Neural cell (in vitro differentiated cells): ENCODE results near the gene PPIE. TPM values are rescaled to one million over a fixed set of nuclear protein-coding genes. Genes with fewer than 3 reads are reported as not detected.

Experiments used
- H2AFZ ChIP-seq: fragments of 200-600, 300-800 bp; sonication (generic), shearing (Covaris generic); 2 replicates; pipeline ENCODE4 v1.6.0; 2014; ENCODE audit warnings: low read depth, mild to moderate bottlenecking, antibody characterized with exemption, low read length, moderate library complexity
- H3F3A ChIP-seq: fragments of 200-600 bp; shearing (Covaris generic); 2 replicates; pipeline ENCODE4 v1.6.1; 2016; ENCODE audit warnings: mild to moderate bottlenecking, moderate library complexity, mixed read lengths, antibody characterized with exemption, low read length; ENCODE audit not compliant: insufficient read depth, poor library complexity, severe bottlenecking
- H3K27ac ChIP-seq: fragments of 200-600, 300-800 bp; sonication (generic), shearing (Covaris generic); 2 replicates; pipeline ENCODE4 v1.5.1; 2014; ENCODE audit warnings: mild to moderate bottlenecking, low read length, moderate library complexity
- H3K27me3 ChIP-seq: fragments of 300-800, 200-600 bp; sonication (generic), shearing (Covaris generic); 2 replicates; pipeline ENCODE4 v1.6.0; 2014; ENCODE audit warnings: mild to moderate bottlenecking, low read depth, low read length, moderate library complexity; ENCODE audit not compliant: insufficient read depth
- H3K36me3 ChIP-seq: fragments of 300-800, 200-600 bp; sonication (generic), shearing (Covaris generic); 2 replicates; pipeline ENCODE4 v1.5.1; 2014; ENCODE audit warnings: mild to moderate bottlenecking, antibody characterized with exemption, low read length, moderate library complexity; ENCODE audit not compliant: insufficient read depth
- H3K4me2 ChIP-seq: fragments of 300-800, 200-600 bp; sonication (generic), shearing (Covaris generic); 2 replicates; pipeline ENCODE4 v1.6.0; 2014; ENCODE audit warnings: mild to moderate bottlenecking, low read length
- H3K4me3 ChIP-seq: fragments of 300-800, 200-600 bp; sonication (generic), shearing (Covaris generic); 2 replicates; pipeline ENCODE4 v1.5.1; 2014; ENCODE audit warnings: mild to moderate bottlenecking, low read length, moderate library complexity
- H3K79me2 ChIP-seq: fragments of 200-600 bp; shearing (Covaris generic); replicated peaks from 2 replicates; pipeline ENCODE4 v1.6.0; 2014; ENCODE audit warnings: mild to moderate bottlenecking, low read length, moderate library complexity; ENCODE audit not compliant: insufficient read depth
- H3K9ac ChIP-seq: fragments of 300-800, 200-600 bp; sonication (generic), shearing (Covaris generic); 2 replicates; pipeline ENCODE4 v1.6.1; 2016; ENCODE audit warnings: mild to moderate bottlenecking, low read length, mixed read lengths
- H3K9me2 ChIP-seq: fragments of 200-600 bp; shearing (Covaris generic); 2 replicates; pipeline ENCODE4 v1.6.1; 2016; ENCODE audit warnings: mild to moderate bottlenecking, low read length, mixed read lengths; ENCODE audit not compliant: insufficient read depth
- H3K9me3 ChIP-seq: fragments of 200-600, 300-800 bp; sonication (generic), shearing (Covaris generic); 2 replicates; pipeline ENCODE4 v1.6.1; 2016; ENCODE audit warnings: mild to moderate bottlenecking, mixed run types, low read length, moderate library complexity, mixed read lengths
- H4K20me1 ChIP-seq: fragments of 200-600 bp; shearing (Covaris generic); 2 replicates; pipeline ENCODE4 v1.6.1; 2016; ENCODE audit warnings: mild to moderate bottlenecking, mixed run types; ENCODE audit not compliant: insufficient read depth
- EP300 ChIP-seq: fragments of 450-650 bp; conservative IDR thresholded peaks from 2 replicates; pipeline ENCODE4 v1.6.1; 2014; ENCODE audit warnings: antibody characterized with exemption, mild to moderate bottlenecking, moderate library complexity; ENCODE audit not compliant: poor library complexity, severe bottlenecking
- EZH2 ChIP-seq: fragments of 200-600, 300-800 bp; shearing (Covaris generic), sonication (generic); IDR thresholded peaks from 2 replicates; pipeline ENCODE4 v1.6.1; 2014; ENCODE audit warnings: antibody characterized with exemption, low read length, borderline replicate concordance, mild to moderate bottlenecking; ENCODE audit not compliant: insufficient read depth, poor library complexity, severe bottlenecking
- MXI1 ChIP-seq: fragments of 450-650 bp; conservative IDR thresholded peaks from 2 replicates; pipeline ENCODE4 v1.6.1; 2014; ENCODE audit warnings: antibody characterized with exemption, mild to moderate bottlenecking; ENCODE audit not compliant: poor library complexity, severe bottlenecking
- POLR2AphosphoS5 ChIP-seq: IDR thresholded peaks from 2 replicates; pipeline ENCODE4 v1.6.1; 2012
- RAD21 ChIP-seq: fragments of 450-650 bp; conservative IDR thresholded peaks from 2 replicates; pipeline ENCODE4 v1.6.1; 2014; ENCODE audit warnings: antibody characterized with exemption, mild to moderate bottlenecking, moderate library complexity
- SMC3 ChIP-seq: fragments of 450-650 bp; conservative IDR thresholded peaks from 2 replicates; pipeline ENCODE4 v1.6.1; 2014; ENCODE audit warnings: antibody characterized with exemption, mild to moderate bottlenecking, moderate library complexity; ENCODE audit not compliant: poor library complexity
- TAF1 ChIP-seq: IDR thresholded peaks from 2 replicates; pipeline ENCODE4 v1.6.1; 2012; ENCODE audit warnings: low read depth
- polyA plus RNA-seq: library from polyadenylated mRNA; depleted of rRNA; stranded (reverse); fragments of >200 nt; gene quantifications from 2 replicates; pipeline ENCODE4 v1.2.3, GENCODE V29; 2014
- TF ChIP-seq, protein P1 (sequence below): fragments of 450-650 bp; IDR thresholded peaks from 2 replicates; pipeline ENCODE4 v1.5.1; 2014; ENCODE audit warnings: antibody characterized with exemption, mild to moderate bottlenecking, moderate library complexity; ENCODE audit not compliant: poor library complexity, severe bottlenecking
- TF ChIP-seq, protein P2 (sequence below): IDR thresholded peaks from 2 replicates; pipeline ENCODE4 v1.6.1; 2012; ENCODE audit warnings: borderline replicate concordance

The PPIE gene
- polyA plus RNA-seq, 1 donor from 2014 or later, result 55.9 TPM

DNA sequence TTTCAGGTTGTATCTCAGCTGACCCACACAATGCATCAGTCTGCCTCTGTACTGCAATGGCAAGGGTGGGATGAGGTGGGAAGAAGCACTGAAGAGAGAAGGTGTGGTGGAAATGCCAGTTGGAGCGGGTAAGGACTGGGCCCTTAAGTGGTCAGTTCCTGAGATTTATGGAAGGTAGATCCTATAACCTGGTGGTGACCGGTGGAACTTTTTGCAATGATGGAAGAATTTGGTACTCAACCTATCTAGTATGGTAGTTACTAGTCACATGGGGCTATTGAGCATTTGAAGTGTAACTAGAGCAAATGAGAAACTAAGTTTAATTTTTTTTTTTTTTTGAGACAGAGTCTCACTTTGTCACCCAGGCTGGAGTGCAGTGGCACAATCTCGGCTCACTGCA, 39.3 kb upstream of the PPIE start:
- Histone ChIP-seq H4K20me1 (no peaks in the 10 kb centered on the region), H3K9ac (no peak overlapping the region), H3K9me3 (peaks cover 3% of the 10 kb centered on the region), H2AFZ (no peak overlapping the region), H3K9me2 (no peaks in the 10 kb centered on the region), H3K27me3 (peaks cover 26% of the 10 kb centered on the region), H3K79me2 (no peaks in the 10 kb centered on the region), H3K27ac (no peak overlapping the region), H3K4me2 (no peak overlapping the region), H3K4me3 (no peak overlapping the region), H3K36me3 (no peaks in the 10 kb centered on the region), H3F3A (no peaks in the 10 kb centered on the region)
- TF ChIP-seq, protein P1, sequence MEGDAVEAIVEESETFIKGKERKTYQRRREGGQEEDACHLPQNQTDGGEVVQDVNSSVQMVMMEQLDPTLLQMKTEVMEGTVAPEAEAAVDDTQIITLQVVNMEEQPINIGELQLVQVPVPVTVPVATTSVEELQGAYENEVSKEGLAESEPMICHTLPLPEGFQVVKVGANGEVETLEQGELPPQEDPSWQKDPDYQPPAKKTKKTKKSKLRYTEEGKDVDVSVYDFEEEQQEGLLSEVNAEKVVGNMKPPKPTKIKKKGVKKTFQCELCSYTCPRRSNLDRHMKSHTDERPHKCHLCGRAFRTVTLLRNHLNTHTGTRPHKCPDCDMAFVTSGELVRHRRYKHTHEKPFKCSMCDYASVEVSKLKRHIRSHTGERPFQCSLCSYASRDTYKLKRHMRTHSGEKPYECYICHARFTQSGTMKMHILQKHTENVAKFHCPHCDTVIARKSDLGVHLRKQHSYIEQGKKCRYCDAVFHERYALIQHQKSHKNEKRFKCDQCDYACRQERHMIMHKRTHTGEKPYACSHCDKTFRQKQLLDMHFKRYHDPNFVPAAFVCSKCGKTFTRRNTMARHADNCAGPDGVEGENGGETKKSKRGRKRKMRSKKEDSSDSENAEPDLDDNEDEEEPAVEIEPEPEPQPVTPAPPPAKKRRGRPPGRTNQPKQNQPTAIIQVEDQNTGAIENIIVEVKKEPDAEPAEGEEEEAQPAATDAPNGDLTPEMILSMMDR, result no peak
- TF ChIP-seq POLR2AphosphoS5 (no peak), TAF1 (no peak), EZH2 (no peak), RAD21 (no peak), SMC3 (no peak), MXI1 (no peak), EP300 (no peak)
- TF ChIP-seq, protein P2, sequence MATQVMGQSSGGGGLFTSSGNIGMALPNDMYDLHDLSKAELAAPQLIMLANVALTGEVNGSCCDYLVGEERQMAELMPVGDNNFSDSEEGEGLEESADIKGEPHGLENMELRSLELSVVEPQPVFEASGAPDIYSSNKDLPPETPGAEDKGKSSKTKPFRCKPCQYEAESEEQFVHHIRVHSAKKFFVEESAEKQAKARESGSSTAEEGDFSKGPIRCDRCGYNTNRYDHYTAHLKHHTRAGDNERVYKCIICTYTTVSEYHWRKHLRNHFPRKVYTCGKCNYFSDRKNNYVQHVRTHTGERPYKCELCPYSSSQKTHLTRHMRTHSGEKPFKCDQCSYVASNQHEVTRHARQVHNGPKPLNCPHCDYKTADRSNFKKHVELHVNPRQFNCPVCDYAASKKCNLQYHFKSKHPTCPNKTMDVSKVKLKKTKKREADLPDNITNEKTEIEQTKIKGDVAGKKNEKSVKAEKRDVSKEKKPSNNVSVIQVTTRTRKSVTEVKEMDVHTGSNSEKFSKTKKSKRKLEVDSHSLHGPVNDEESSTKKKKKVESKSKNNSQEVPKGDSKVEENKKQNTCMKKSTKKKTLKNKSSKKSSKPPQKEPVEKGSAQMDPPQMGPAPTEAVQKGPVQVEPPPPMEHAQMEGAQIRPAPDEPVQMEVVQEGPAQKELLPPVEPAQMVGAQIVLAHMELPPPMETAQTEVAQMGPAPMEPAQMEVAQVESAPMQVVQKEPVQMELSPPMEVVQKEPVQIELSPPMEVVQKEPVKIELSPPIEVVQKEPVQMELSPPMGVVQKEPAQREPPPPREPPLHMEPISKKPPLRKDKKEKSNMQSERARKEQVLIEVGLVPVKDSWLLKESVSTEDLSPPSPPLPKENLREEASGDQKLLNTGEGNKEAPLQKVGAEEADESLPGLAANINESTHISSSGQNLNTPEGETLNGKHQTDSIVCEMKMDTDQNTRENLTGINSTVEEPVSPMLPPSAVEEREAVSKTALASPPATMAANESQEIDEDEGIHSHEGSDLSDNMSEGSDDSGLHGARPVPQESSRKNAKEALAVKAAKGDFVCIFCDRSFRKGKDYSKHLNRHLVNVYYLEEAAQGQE, result no peak

DNA sequence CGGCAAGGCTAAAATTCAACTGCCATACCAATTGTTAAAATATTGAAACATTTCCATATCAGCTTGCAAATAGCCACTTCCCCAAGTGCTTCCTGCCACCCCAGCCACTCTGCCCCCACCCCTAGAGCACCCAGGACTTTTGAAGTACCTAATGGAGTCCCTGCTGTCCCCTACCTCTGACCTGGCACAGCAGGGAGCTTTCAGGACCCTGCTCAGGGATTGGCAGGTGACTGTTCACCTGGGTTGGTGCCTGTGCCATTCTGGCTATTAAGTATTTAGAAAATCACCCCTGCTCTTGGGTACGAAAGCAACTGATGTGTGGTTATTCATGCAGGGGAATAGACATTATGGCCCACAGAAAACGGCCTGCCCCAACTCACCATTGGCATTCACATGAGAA, 38.3 kb upstream of the PPIE start:
- H3K79me2 ChIP-seq, result no peaks in the 10 kb centered on the region
- H3K9ac ChIP-seq, result no peak overlapping the region
- H4K20me1 ChIP-seq, result no peaks in the 10 kb centered on the region
- no peak overlapping the region for H3K4me2 ChIP-seq
- H3F3A ChIP-seq, result no peaks in the 10 kb centered on the region
- H3K36me3 ChIP-seq, result no peaks in the 10 kb centered on the region
- H3K4me3 ChIP-seq, result no peak overlapping the region
- no peak overlapping the region for H3K27ac ChIP-seq
- H2AFZ ChIP-seq, result no peak overlapping the region
- no peak for TF ChIP-seq TAF1
- H3K9me3 ChIP-seq, result peaks cover 3% of the 10 kb centered on the region
- H3K9me2 ChIP-seq, result no peaks in the 10 kb centered on the region
- peaks cover 16% of the 10 kb centered on the region for H3K27me3 ChIP-seq

DNA sequence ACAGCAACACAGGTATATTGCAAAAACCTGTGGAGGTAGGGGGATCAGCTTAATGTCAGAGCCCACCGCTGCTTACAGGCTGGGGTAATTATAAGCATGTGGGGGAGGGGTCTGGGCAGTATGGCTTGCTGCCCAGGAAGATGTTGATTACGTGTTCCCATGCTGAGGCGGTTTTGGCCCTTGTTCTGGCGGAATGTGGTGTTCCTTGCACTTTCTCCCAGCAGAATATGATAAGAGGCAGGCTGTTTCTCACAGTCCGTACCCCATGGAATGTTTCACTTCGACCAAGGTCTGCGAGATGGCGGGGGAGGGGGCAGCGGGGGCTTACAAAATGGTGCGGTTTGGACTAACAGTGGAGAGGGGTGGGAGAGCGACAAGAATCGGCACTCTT, 37.6 kb upstream of the PPIE start:
- no peaks in the 10 kb centered on the region for H3K9me2 ChIP-seq
- H3K9ac ChIP-seq, result no peak overlapping the region
- no peak overlapping the region for H2AFZ ChIP-seq
- H3K4me3 ChIP-seq, result no peak overlapping the region
- peaks cover 14% of the 10 kb centered on the region for H3K27me3 ChIP-seq
- TF ChIP-seq TAF1, result no peak
- no peaks in the 10 kb centered on the region for H3K79me2 ChIP-seq
- H4K20me1 ChIP-seq, result no peaks in the 10 kb centered on the region
- H3K4me2 ChIP-seq, result no peak overlapping the region
- no peaks in the 10 kb centered on the region for H3K36me3 ChIP-seq
- no peak overlapping the region for H3K27ac ChIP-seq
- H3K9me3 ChIP-seq, result peaks cover 3% of the 10 kb centered on the region
- H3F3A ChIP-seq, result no peaks in the 10 kb centered on the region
